Measurements from ENCODE around the gene SLC36A1. TPM values are rescaled to one million over a fixed set of nuclear protein-coding genes. Genes with fewer than 3 reads are reported as not detected.
"Not testable (repeated sequence)": the region's sequence is repeated elsewhere in the genome, so short reads cannot be mapped to it uniquely, and the experiment has no call there.

The SLC36A1 gene
- total and polyA plus RNA-seq, 2 donors (not counting 3 experiments of a cell fraction or from before 2014, with no cell fraction given), result 11.8 to 14.5 TPM

DNA sequence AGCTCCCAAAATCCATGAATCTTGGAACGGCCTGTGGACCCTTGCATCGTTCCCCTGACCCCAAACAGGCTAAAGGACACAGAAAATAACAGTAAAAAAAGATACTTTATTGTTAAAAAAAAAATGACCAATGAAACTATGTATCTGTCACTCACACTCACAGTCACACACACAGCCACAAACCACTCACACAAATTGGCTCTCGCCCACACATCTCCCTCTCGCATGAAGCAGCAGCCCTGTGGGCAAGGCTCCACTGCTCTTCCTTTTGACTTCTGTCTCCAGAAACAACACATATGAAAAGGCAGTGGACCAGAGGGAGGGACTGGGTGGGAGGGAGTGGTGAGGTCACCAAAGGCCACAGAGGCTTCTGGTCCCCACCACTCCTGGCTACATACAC lies 56.6 kb downstream of the SLC36A1 start:
- Histone ChIP-seq H3K4me1 (ENCODE audit: control insufficient read depth, extremely low read depth, insufficient read depth, low read length) (peaks cover 4% of the 10 kb centered on the region), H3K4me3 (replicated peaks in 1 of 3; ENCODE audit: insufficient read depth in 1 of 3, low read depth in 1 of 3, low read length in 3 of 3) (no peak overlapping the region), H3K36me3 (ENCODE audit: control insufficient read depth in 2 of 2, extremely low read depth in 1 of 2, insufficient read depth in 2 of 2, low read length in 2 of 2) (no peaks in the 10 kb centered on the region), H3K79me2 (ENCODE audit: control insufficient read depth, insufficient read depth, low read length) (no peaks in the 10 kb centered on the region), H3K27me3 (ENCODE audit: control insufficient read depth in 2 of 2, insufficient read depth in 2 of 2, low read length in 2 of 2) (no peaks in the 10 kb centered on the region), H3K9me1 (replicated peaks; ENCODE audit: control insufficient read depth, extremely low read depth, insufficient read depth, low read length) (no peaks in the 10 kb centered on the region), H3K4me2 (ENCODE audit: insufficient read depth, low read length) (no peak overlapping the region), H2AFZ (ENCODE audit: low read depth, low read length) (no peak overlapping the region), H4K20me1 (replicated peaks; ENCODE audit: control insufficient read depth, extremely low read depth, insufficient read depth, low read length) (no peaks in the 10 kb centered on the region), H3K9me3 (replicated peaks; ENCODE audit: control insufficient read depth, insufficient read depth, low read length) (no peaks in the 10 kb centered on the region), H3K9ac (replicated peaks; ENCODE audit: extremely low read depth, insufficient read depth, low read length) (no peak overlapping the region), H3K27ac (ENCODE audit: insufficient read depth, low read depth, low read length) (no peak overlapping the region)
- DNase-seq (ENCODE audit: low read depth, low spot score), result no peak
- dilution Hi-C loops (cut with MboI; ENCODE audit: extremely low pct_ligation_motif_present, low sequenced_read_pairs), result no loop called here
- no peak for TF ChIP-seq EZH2 (IDR thresholded peaks at IDR 0.05; ENCODE audit: borderline replicate concordance, low read depth, low read length, severe bottlenecking)
- TF ChIP-seq POLR2A (IDR thresholded peaks at IDR 0.05; ENCODE audit: low read depth, low read length), result no peak
- no peak for TF ChIP-seq CTCF (IDR thresholded peaks at IDR 0.05; ENCODE audit: extremely low read depth in 1 of 2, insufficient read depth in 1 of 2, low read depth in 1 of 2, low read length in 2 of 2)
- no peak for TF ChIP-seq MYC (IDR thresholded peaks at IDR 0.05; ENCODE audit: low read depth, low read length)
- no peak for TF ChIP-seq POLR2AphosphoS5 (IDR thresholded peaks at IDR 0.05; ENCODE audit: insufficient read depth, low read depth, low read length)
- no peak for TF ChIP-seq GATA2 (IDR thresholded peaks at IDR 0.05; ENCODE audit: insufficient read depth, insufficient read length, low read depth, low read length)
- TF ChIP-seq FOS (IDR thresholded peaks at IDR 0.05; ENCODE audit: borderline replicate concordance, insufficient read depth, low read length), result no peak
- POLR2A ChIA-PET, result no interaction called here
- no TSS peak for BruUV-seq (replicated peaks)
- no peak for FAIRE-seq
- CTCF ChIA-PET, result interaction anchor here (1.4 kb wide), 1 partner anchor 19 kb away, joined by 5 read pairs; no protein-coding TSS in a partner anchor
- intact Hi-C loops (cut with micrococcal nuclease), result loop anchor here (10.0 kb wide), 1 partner anchor 189 kb away; no protein-coding TSS in a partner anchor

GRCh38 chr5:151508308-151508707 lies 60.9 kb downstream of the SLC36A1 start:
- POLR2A ChIA-PET; H3K4me3 ChIP-seq (replicated peaks in 1 of 3; ENCODE audit: insufficient read depth in 1 of 3, low read depth in 1 of 3, low read length in 3 of 3); H3K9ac ChIP-seq (replicated peaks; ENCODE audit: extremely low read depth, insufficient read depth, low read length); H2AFZ ChIP-seq (ENCODE audit: low read depth, low read length); H3K36me3 ChIP-seq (ENCODE audit: control insufficient read depth in 2 of 2, extremely low read depth in 1 of 2, insufficient read depth in 2 of 2, low read length in 2 of 2); DNase-seq (ENCODE audit: low read depth, low spot score); H3K4me2 ChIP-seq (ENCODE audit: insufficient read depth, low read length); dilution Hi-C loops (cut with MboI; ENCODE audit: extremely low pct_ligation_motif_present, low sequenced_read_pairs); FAIRE-seq; H3K9me1 ChIP-seq (replicated peaks; ENCODE audit: control insufficient read depth, extremely low read depth, insufficient read depth, low read length); H4K20me1 ChIP-seq (replicated peaks; ENCODE audit: control insufficient read depth, extremely low read depth, insufficient read depth, low read length); H3K27ac ChIP-seq (ENCODE audit: insufficient read depth, low read depth, low read length); H3K4me1 ChIP-seq (ENCODE audit: control insufficient read depth, extremely low read depth, insufficient read depth, low read length); H3K79me2 ChIP-seq (ENCODE audit: control insufficient read depth, insufficient read depth, low read length); BruUV-seq (replicated peaks); H3K9me3 ChIP-seq (replicated peaks; ENCODE audit: control insufficient read depth, insufficient read depth, low read length); H3K27me3 ChIP-seq (ENCODE audit: control insufficient read depth in 2 of 2, insufficient read depth in 2 of 2, low read length in 2 of 2): not testable (repeated sequence)
- CTCF ChIA-PET, result interaction anchor here (1.1 to 2.8 kb wide), 3 partner anchors 61 to 144 kb away, joined by 3 to 14 read pairs (median 10); partner anchors contain the start of gene SLC36A1
- intact Hi-C loops (cut with micrococcal nuclease), result loop anchor here (10.0 kb wide), 1 partner anchor 194 kb away; no protein-coding TSS in a partner anchor

Data from endothelial cell of umbilical vein (primary cell).